ENCODE data around the gene ATP9A.

DNA sequence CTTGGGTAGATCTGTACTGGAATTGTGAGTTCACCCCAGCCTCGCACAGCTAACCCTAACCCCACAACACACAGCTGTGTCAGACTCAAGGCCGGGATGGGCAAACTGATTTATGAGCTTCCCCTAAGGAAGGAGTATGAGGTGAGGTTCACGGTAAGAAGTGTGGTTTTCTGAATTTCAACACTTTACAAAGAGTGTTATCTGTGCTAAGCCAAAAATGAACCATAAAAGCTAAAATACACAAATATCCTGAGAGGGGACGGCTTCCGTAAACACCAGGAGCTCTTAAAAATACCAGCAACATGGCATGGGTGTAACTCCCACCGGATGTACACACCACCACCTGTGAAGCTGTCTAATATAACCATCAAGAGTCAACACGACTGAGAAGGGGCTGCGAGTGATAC, 101.2 kb downstream of the ATP9A start:
- no peak for TF ChIP-seq CTCF (IDR thresholded peaks at IDR 0.05)
- no peak for TF ChIP-seq EP300 (IDR thresholded peaks at IDR 0.05)
- no peak for TF ChIP-seq POLR2A (IDR thresholded peaks at IDR 0.05)

Measured in tibial nerve (tissue), 4 donors.